Measurements from ENCODE around the gene SLC4A7. TPM values are rescaled to one million over a fixed set of nuclear protein-coding genes. Genes with fewer than 3 reads are reported as not detected.

Gene SLC4A7
- total and polyA plus RNA-seq, 4 donors, result 3.3 to 87.1 (median 11.9) TPM

GRCh38 chr3:27387625-27388024 lies 96.6 kb downstream of the SLC4A7 start:
- Histone ChIP-seq H3K27me3 (ENCODE audit: control insufficient read depth in 3 of 3, insufficient read depth in 3 of 3, low read length in 2 of 3) (no peaks in the 10 kb centered on the region), H3K36me3 (ENCODE audit: control insufficient read depth in 4 of 4, insufficient read depth in 4 of 4, low read length in 4 of 4) (peaks cover 0 to 20% (median 4%) of the 10 kb centered on the region in 4 donors), H3K4me3 (no peak overlapping the region), H3K9ac (ENCODE audit: insufficient read depth in 1 of 2, low read length in 2 of 2) (no peak overlapping the region), H3K27ac (ENCODE audit: low read depth in 1 of 2, low read length in 1 of 2) (no peak overlapping the region), H3K9me3 (ENCODE audit: control insufficient read depth in 4 of 4, insufficient read depth in 3 of 4, low read length in 3 of 4) (no peaks in the 10 kb centered on the region), H3K4me1 (ENCODE audit: control insufficient read depth in 5 of 5, insufficient read depth in 5 of 5, low read length in 5 of 5) (peaks cover 0 to 11% (median 0%) of the 10 kb centered on the region in 5 donors)
- WGBS, 2 donors, result 83 to 98% methylated on average over 1 of the region's 1 CpG
- no peak for ATAC-seq (ENCODE audit: insufficient read depth, low FRiP score)
- TF ChIP-seq CTCF (IDR thresholded peaks at IDR 0.05; ENCODE audit: control extremely low read depth, extremely low read depth), result no peak
- peak in 1 of 3 donors; percentile 18 for DNase-seq

GRCh38 chr3:27385504-27385903 lies 98.7 kb downstream of the SLC4A7 start:
- Histone ChIP-seq H3K4me3 (no peak overlapping the region), H3K9ac (ENCODE audit: insufficient read depth in 1 of 2, low read length in 2 of 2) (no peak overlapping the region), H3K9me3 (ENCODE audit: control insufficient read depth in 4 of 4, insufficient read depth in 3 of 4, low read length in 3 of 4) (no peaks in the 10 kb centered on the region), H3K36me3 (ENCODE audit: control insufficient read depth in 4 of 4, insufficient read depth in 4 of 4, low read length in 4 of 4) (peaks cover 0 to 20% (median 2%) of the 10 kb centered on the region in 4 donors), H3K27ac (ENCODE audit: low read depth in 1 of 2, low read length in 1 of 2) (no peak overlapping the region), H3K27me3 (ENCODE audit: control insufficient read depth in 3 of 3, insufficient read depth in 3 of 3, low read length in 2 of 3) (no peaks in the 10 kb centered on the region), H3K4me1 (ENCODE audit: control insufficient read depth in 5 of 5, insufficient read depth in 5 of 5, low read length in 5 of 5) (peaks cover 0 to 11% (median 0%) of the 10 kb centered on the region in 5 donors)
- DNase-seq (no peak), ATAC-seq (ENCODE audit: insufficient read depth, low FRiP score) (no peak)
- TF ChIP-seq CTCF (IDR thresholded peaks at IDR 0.05; ENCODE audit: control extremely low read depth, extremely low read depth), result no peak

- no peak overlapping the region for H3K4me3 ChIP-seq
- TF ChIP-seq CTCF (IDR thresholded peaks at IDR 0.05; ENCODE audit: control extremely low read depth, extremely low read depth), result no peak
- H3K27me3 ChIP-seq (ENCODE audit: control insufficient read depth in 3 of 3, insufficient read depth in 3 of 3, low read length in 2 of 3), result no peaks in the 10 kb centered on the region
- peaks cover 0 to 20% (median 2%) of the 10 kb centered on the region in 4 donors for H3K36me3 ChIP-seq (ENCODE audit: control insufficient read depth in 4 of 4, insufficient read depth in 4 of 4, low read length in 4 of 4)
- no peak for ATAC-seq (ENCODE audit: insufficient read depth, low FRiP score)
- WGBS, 2 donors, result 87 to 97% methylated on average over 1 of the region's 1 CpG
- H3K9ac ChIP-seq (ENCODE audit: insufficient read depth in 1 of 2, low read length in 2 of 2), result no peak overlapping the region
- H3K9me3 ChIP-seq (ENCODE audit: control insufficient read depth in 4 of 4, insufficient read depth in 3 of 4, low read length in 3 of 4), result no peaks in the 10 kb centered on the region
- peak; percentile 37 to 72 (median 65) for DNase-seq
- peaks cover 0 to 11% (median 0%) of the 10 kb centered on the region in 5 donors for H3K4me1 ChIP-seq (ENCODE audit: control insufficient read depth in 5 of 5, insufficient read depth in 5 of 5, low read length in 5 of 5)
- no peak overlapping the region for H3K27ac ChIP-seq (ENCODE audit: low read depth in 1 of 2, low read length in 1 of 2)
Measured at GRCh38 chr3:27384191-27384590, 100.0 kb downstream of the SLC4A7 start.

Data from lung (tissue), 12 donors.